ENCODE results near the gene CDC40. TPM values are rescaled to one million over a fixed set of nuclear protein-coding genes. Genes with fewer than 3 reads are reported as not detected.

Gene CDC40
- polyA plus RNA-seq (2011; rRNA removed) (9.1 and 14.6 TPM in 2 replicates), polyA minus RNA-seq (2011; rRNA and poly(A)+ RNA removed) (11.3 and 14.1 TPM in 2 replicates)

DNA sequence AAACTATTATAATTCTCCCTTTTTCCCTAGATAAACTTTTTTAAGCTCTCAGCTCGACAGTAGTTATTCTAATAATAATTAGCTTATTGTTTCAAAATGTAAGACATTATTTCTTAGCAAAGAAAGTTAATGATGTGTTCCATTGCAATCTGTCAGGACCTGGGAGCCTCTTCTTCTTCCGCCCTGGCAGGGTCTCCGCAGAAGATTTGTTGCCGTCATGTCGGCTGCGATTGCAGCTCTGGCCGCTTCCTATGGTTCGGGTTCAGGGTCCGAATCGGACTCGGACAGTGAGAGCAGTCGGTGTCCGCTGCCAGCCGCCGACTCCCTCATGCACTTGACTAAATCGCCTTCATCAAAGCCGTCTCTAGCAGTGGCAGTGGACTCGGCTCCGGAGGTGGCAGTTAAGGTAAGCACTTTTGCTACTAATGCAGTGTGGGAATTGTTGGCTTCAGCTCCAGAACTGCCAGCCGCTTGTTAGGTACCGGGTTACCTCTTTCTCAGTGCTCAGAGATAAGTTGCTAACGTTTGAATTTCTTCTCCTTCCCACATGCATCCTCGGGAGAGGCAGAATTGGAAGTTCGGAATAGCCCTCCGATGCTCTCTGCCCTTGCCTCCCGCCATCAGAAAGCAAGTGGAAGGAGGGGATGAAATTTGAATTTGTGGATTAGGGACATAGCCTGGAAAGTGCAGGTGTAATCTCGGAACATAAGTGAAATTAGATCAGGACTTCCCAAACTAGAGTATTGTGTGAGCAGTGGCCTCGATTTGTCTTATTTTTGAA lies at the start of gene CDC40:
TSS of gene CDC40 (plus strand) at position 200 of the 781 bp plus-strand sequence. CDS start at position 218, 18 bp downstream.
- Histone ChIP-seq H3K27me3 (ENCODE audit: control insufficient read depth, insufficient read depth, low read length) (no peaks in the 10 kb centered on the region), H3K36me3 (ENCODE audit: control insufficient read depth, insufficient read depth, low read length) (no peaks in the 10 kb centered on the region), H3K4me3 (ENCODE audit: low read depth, low read length) (peak within 1 kb of the TSS; percentile 81)
- no peak for DNase-seq (ENCODE audit: low read depth)
- TF ChIP-seq, protein P1, sequence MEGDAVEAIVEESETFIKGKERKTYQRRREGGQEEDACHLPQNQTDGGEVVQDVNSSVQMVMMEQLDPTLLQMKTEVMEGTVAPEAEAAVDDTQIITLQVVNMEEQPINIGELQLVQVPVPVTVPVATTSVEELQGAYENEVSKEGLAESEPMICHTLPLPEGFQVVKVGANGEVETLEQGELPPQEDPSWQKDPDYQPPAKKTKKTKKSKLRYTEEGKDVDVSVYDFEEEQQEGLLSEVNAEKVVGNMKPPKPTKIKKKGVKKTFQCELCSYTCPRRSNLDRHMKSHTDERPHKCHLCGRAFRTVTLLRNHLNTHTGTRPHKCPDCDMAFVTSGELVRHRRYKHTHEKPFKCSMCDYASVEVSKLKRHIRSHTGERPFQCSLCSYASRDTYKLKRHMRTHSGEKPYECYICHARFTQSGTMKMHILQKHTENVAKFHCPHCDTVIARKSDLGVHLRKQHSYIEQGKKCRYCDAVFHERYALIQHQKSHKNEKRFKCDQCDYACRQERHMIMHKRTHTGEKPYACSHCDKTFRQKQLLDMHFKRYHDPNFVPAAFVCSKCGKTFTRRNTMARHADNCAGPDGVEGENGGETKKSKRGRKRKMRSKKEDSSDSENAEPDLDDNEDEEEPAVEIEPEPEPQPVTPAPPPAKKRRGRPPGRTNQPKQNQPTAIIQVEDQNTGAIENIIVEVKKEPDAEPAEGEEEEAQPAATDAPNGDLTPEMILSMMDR (IDR thresholded peaks at IDR 0.05; ENCODE audit: insufficient read depth, low read depth, low read length) = no peak
- CTCF ChIA-PET = interaction anchor here (0.6 to 3.2 kb wide), 6 partner anchors 33 to 475 kb away, joined by 3 to 32 read pairs (median 3); no protein-coding TSS in a partner anchor
- POLR2A ChIA-PET = interaction anchor here (0.5 to 1.0 kb wide), 2 partner anchors 35 to 37 kb away, joined by 3 to 13 read pairs; no protein-coding TSS in a partner anchor

DNA sequence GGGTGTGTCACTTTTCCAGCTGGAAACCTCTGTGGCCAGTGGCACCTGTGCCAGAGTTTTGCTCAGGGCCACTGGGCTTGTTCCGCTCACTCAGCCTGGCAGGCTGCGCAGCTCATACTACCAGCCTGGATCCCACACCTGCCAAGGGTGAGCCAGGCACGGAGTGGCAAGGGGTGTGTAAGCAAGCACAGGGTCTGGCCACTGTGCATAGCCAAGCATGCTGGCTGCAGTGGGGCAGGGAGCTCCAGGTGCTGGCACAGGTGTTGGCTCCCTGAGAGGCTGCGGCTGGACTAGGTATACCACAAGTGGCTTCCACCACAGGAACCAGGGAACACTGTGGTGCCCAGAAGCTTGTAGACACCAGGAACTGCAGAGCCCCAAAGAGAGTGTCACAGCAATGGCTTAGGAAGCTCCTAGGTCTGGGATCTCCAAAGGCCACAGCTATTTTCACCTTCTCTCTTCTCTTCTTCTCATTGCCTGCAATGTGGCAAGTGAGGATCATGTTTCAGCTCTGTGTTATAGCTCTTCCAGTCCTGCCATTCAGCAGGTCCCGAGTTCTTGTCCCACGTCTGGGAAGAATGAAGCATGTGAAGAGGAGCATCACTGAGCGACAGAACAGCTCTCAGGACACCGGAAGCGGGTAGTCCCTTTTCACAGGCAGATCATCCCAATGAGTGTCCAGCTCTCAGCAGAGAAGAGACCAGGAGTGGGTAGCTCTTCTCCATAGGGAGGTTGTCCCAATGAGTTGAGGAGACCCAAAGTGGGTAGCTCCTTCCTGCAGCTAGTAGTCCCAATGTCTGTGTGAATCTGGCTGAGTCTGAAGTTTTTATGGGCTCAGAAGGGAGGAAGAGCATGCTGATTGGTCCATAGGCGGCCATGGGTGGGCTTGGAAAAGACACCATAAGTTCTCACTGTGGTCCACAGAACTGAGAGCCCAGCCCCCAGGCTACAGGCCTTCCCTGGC lies 42.0 kb upstream of the CDC40 start:
- H3K36me3 ChIP-seq (ENCODE audit: control insufficient read depth, insufficient read depth, low read length) = peaks cover 2% of the 10 kb centered on the region; the same call in 1 of the 2 replicates
- ChIA-PET CTCF (interaction anchor here (1.8 kb wide), 1 partner anchor 40 kb away, joined by 5 read pairs; no protein-coding TSS in a partner anchor), POLR2A (interaction anchor here (0.5 kb wide), 1 partner anchor 30 kb away, joined by 3 read pairs; no protein-coding TSS in a partner anchor)
- no peak for DNase-seq (ENCODE audit: low read depth)
- H3K4me3 ChIP-seq (ENCODE audit: low read depth, low read length) = no peak overlapping the region
- TF ChIP-seq, protein P1 (IDR thresholded peaks at IDR 0.05; ENCODE audit: insufficient read depth, low read depth, low read length) = no peak
- H3K27me3 ChIP-seq (ENCODE audit: control insufficient read depth, insufficient read depth, low read length) = no peaks in the 10 kb centered on the region

DNA sequence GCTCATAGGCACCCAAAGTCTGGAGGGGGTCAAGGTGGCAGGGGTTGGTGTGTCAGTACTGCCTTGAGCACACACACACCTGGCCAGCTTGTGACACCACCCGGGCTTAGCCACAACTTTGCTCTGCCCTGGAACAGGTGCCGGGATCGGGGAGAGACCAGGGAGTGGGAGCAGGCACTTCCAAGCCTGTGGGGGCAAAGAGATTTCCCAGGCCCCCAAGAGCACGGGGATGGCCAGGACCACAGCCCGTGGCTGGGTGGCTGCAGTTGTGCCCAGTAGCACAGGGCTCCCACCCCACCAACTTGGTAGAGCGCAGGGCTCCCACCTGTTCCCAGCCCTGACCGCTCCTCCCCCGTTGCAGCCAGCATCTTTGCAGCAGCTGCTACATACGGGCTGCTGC lies 41.2 kb upstream of the CDC40 start:
- no peak overlapping the region for H3K4me3 ChIP-seq (ENCODE audit: low read depth, low read length)
- H3K27me3 ChIP-seq (ENCODE audit: control insufficient read depth, insufficient read depth, low read length) = no peaks in the 10 kb centered on the region
- CTCF ChIA-PET = no interaction called here
- no peak for DNase-seq (ENCODE audit: low read depth)
- peaks cover 2% of the 10 kb centered on the region; the same call in 1 of the 2 replicates for H3K36me3 ChIP-seq (ENCODE audit: control insufficient read depth, insufficient read depth, low read length)
- POLR2A ChIA-PET = no interaction called here
- TF ChIP-seq, protein P1 (IDR thresholded peaks at IDR 0.05; ENCODE audit: insufficient read depth, low read depth, low read length) = no peak

DNA sequence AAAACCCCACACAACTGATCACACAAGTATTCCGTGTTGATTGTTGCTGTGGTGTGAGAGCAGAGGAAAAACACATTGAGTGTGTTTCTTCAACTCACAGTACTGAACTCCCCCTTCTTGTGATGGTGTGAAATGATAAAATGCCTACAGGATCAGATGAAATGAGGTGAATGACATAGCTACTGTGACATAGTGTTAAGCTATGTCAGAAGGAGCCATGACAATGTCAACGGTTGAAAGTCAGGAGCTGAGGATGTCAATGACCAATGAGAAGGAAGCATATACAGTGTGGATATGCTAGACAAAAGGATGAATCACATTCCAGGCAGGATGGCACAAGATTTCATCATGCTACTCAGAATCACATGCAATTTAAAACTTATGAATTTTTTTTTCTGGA lies 39.6 kb upstream of the CDC40 start:
- peak; percentile 5 for DNase-seq (ENCODE audit: low read depth)
- ChIA-PET CTCF (interaction anchor here (1.0 kb wide), 1 partner anchor 9 kb away, joined by 3 read pairs; no protein-coding TSS in a partner anchor), POLR2A (no interaction called here)

More for the DNA sequence above, 39.6 kb upstream of the CDC40 start:
- TF ChIP-seq, protein P1 (IDR thresholded peaks at IDR 0.05; ENCODE audit: insufficient read depth, low read depth, low read length) = no peak
- H3K27me3 ChIP-seq (ENCODE audit: control insufficient read depth, insufficient read depth, low read length) = no peaks in the 10 kb centered on the region
- H3K4me3 ChIP-seq (ENCODE audit: low read depth, low read length) = no peak overlapping the region
- peaks cover 2% of the 10 kb centered on the region; the same call in 1 of the 2 replicates for H3K36me3 ChIP-seq (ENCODE audit: control insufficient read depth, insufficient read depth, low read length)

Measured in BJ (cell line).